ENCODE results near the gene CNTN4. TPM values are rescaled to one million over a fixed set of nuclear protein-coding genes. Genes with fewer than 3 reads are reported as not detected.
"Not testable (repeated sequence)": the region's sequence is repeated elsewhere in the genome, so short reads cannot be mapped to it uniquely, and the experiment has no call there.

CNTN4 gene
- polyA plus RNA-seq, 5 donors, result 7.1 to 12.3 (median 8.3) TPM

DNA sequence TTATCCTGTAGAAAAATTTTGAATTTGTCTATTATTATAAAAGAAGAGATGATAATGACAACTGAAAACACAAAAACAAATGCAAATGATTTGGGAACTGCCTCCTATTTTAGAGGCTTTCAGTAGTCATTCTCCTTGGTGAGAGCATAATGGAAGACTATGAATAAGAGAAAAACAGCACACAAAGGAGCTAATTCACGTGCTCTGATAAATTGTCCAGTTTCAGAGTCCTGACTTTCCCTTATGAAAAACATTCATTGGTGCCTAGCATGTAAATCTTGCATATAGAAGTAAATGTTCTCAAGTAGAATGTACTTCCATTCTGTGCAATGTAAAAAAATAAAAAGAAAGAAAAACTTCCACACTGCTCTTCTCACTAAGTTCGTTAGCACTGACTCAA is 805.4 kb downstream of the CNTN4 start:
- no peak for DNase-seq

DNA sequence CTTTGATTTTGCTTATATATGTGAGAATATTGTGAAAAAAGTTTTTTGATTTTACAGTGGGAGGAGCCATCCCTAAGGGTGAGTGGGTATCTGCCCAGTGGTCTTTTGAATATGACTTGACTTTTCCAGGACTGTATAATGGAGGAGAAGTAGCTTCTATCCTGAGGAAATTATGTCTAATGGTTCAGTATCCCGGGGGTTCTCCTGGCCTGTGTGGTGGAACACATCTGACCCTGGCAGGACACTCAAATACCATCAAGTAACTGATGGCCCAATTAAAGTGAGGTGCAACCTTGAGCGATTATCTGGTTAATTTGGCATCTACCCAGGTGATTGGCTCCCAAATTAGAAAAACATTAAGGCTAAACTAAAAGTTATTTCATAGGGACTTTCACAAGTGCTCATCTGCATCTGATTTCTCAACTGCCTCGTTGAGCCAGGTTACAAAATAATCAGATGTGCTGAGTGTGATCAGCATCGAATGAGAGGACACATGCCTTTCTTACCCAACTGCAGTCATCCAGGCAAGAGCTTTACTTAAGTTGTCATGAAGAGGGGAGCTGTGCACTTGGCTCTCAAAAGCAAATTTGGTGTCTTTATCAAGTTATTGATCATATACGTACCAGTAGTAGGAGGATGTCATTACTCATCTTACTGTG is 810.2 kb downstream of the CNTN4 start:
- DNase-seq, result no peak

DNA sequence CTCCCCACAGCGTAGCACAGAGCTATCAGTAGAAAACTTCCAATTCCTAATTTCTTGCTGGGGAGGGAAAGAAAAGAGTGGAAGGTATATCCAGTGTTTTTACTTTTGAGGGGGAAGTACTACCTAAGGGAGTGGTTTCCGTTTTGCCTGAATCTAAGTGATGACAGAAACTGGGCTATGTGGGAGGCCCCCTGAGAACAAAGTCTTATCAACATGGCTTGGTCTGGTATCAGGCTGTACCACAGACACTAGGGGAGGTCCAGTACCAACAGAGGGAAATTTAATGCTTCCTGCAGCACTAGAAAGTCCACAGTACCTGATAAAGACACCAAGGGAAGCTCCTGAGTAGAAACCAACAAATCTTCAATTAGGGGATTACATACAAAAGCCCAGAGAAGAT is 812.3 kb downstream of the CNTN4 start:
- DNase-seq, result no peak

DNA sequence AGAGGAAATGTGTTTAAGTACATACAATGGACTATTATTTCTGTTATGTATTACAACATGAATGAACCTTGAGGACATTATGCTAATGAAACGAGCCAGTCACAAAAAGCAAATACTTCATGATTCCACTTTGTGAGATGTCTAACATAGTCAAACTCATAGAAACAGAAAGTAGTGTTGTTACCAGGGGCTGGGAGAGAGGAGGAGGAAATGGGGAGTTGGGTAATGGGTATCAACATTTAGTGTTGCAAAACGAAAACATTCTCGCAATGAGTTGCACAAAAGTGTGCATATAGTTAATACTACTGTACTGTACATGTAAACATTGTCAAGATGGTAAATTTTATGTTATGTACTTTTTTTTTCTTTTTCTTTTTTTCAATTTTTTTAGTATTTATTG is 817.2 kb downstream of the CNTN4 start:
- DNase-seq, result no peak

DNA sequence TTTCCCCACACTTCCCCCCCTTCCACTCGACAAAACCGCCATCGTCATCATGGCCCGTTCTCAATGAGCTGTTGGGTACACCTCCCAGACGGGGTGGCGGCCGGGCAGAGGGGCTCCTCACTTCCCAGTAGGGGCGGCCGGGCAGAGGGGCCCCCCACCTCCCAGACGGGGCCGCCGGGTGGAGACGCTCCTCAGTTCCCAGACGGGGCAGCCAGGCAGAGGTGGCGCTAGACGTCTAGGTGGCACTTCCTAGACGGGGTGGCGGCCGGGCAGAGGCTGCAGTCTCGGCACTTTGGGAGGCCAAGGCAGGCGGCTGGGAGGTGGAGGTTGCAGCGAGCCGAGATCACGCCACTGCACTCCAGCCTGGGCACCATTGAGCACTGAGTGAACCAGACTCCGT is 818.0 kb downstream of the CNTN4 start:
- DNase-seq, result not testable (repeated sequence)

DNA sequence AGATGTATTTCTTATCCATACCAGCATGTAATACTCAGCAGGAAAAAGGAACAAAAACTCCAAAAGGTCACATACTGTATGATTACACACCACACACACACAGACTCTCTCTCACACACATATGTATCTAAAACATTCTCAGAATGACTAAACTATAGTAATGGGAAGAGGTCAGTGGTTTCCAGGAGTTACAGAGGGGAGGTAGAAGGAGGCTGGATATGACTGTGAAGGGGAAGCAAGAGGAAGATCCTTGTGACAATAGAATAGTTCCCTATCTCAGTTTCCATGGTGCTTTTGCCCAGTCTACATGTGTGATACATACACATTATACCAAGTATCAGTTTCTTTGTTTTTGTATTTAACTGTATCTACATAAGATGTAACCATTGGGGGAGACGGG is 821.4 kb downstream of the CNTN4 start:
- DNase-seq, result no peak

DNA sequence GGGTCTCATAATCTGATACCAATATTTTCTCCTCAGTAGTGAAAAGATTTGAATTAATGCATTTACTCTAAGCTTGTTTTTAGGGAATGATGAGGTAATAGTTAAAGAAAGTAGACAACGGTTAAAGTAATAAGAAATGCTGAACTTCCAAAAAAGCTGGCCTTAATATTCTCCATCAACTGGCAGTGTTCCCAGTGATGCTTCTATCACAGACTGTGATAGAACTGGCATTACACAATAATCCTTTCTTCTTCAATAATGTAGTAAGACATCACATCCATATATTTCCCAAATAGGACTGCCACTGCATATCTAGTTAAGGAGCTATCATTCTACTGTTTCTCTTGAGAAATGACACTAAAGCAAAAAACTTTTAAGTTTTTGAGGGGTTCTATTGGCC is 822.8 kb downstream of the CNTN4 start:
- peak in 1 of 2 donors; percentile 2 for DNase-seq

DNA sequence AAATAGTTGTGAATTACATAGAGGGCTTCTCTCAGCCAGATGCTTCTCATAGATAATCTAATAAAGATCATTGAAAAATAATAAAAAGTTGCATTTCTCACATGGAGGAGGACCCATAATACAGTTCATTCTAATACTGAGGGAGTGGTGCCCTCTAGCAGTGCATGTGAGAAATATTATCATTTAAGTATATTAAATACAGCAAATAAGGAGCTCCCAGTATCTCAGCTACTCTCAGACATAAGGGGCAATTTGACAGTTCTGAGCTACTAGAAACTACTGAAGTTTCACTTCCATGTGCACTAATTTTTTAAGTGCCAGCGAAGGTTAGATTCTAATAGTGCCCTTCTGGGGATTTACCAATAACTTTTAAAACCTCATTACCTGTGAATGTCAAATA is 823.2 kb downstream of the CNTN4 start:
- DNase-seq, result peak in 1 of 2 donors; percentile 14

DNA sequence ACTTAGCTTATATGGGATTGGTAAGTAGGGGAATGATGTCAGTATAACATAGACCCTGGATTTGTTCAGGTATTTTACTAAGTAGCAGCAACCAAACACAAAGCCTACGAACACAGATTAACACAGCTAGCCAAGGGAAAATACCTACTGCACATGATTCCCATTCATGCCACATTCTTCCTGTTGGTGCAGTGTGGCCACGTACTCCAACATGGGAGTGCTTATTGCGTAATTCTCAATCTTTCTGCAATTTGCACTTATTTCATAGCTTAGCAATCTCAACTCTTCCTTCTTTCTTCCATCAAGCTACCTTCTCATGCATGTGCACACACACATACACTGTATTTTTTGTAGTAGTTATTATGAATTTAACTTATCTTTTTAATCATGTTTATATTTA is 824.7 kb downstream of the CNTN4 start:
- peak in 1 of 2 donors; percentile 1 for DNase-seq

DNA sequence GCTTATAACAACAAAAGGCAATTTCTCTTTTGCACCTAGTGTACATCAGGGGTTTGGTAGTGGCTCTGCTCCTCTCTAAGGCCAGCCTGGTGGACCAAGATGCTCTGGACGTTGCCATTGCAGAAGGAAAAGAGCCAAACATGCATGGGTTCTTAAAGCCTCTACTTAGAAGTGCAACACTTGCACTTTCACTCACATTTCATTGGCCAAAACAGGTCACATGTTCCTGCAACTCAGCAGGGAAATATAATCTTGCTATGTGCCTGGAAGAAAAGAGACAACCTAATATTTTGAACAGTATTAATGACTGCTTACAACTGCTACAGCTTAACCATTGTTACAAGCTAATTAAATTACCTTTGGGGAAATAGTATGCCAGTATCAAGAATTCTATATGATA is 828.6 kb downstream of the CNTN4 start:
- no peak for DNase-seq

DNA sequence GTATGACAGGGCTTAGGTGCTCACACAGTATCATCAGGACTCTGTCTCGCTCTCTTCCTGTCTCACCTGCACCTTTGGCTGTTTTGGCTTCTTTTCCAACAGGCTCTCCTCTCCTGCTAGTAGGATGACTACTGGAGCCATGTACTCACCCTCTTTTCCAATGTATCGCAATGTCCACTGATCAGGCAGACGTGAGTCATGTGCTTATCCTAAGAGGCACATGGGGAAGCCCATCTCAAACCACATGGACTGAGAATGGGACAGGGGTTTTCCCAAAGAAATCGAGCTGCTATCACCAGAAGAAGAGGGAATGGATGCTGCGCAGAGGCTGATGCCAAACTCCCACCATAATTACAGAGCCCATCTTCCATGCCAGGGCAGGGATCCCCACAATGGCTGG is 830.9 kb downstream of the CNTN4 start:
- DNase-seq, result no peak

DNA sequence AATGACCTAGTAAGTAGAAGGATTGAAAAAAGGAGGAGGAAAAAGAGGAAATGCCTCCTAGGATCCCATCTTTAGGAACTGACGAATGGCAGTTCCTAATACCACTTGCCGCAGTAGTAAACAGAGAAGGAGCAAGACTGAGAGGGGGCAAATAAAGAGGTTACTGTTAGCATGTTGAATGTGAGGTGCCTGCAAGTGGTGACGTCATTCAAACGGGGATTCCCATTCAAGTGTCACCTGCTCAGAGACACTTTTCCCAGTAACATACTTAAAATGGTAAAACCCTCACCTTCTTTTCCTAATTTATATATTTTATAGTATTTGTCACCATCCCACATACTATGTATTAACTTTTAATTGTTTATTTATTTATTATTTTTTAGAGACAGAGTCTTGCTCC is 832.6 kb downstream of the CNTN4 start:
- DNase-seq, result no peak

DNA sequence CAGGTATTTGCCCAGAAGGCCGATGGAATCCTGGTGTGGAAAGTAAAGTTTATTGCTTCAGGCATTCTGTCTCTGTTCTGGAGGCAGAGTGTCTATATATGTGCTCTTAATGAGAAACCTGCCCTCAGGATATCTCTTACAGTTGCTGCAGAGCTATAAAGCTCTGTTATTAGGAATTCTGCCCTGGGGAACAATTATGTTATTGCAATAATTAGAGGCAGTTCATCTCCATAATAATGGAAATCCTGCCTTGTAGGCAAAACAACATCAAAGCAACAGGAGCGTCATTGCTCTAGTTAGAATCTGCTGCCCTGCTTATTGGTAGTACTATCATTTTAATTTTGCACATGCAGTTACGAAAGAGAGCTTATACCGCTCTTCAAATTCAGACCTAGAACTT is 835.9 kb downstream of the CNTN4 start:
- no peak for DNase-seq

DNA sequence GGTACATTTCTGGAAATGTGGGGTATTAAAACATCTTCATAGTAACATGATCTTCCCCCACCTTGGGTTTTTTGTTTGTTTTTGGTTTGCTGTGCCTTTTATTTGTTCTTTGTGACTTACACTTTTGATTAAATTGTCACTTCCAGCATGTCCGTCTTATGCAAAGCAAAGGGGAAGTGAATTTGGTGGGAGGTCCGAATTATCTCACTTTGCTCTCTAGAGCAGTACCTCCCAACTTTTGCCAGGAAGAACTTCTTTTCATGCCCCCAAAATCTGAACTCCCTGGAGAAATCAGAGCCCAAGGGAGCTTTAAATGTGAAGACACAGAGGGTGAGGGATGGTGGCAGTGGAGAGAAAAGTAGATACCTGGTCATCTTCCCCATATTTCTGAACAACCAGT is 838.4 kb downstream of the CNTN4 start:
- DNase-seq, result no peak

DNA sequence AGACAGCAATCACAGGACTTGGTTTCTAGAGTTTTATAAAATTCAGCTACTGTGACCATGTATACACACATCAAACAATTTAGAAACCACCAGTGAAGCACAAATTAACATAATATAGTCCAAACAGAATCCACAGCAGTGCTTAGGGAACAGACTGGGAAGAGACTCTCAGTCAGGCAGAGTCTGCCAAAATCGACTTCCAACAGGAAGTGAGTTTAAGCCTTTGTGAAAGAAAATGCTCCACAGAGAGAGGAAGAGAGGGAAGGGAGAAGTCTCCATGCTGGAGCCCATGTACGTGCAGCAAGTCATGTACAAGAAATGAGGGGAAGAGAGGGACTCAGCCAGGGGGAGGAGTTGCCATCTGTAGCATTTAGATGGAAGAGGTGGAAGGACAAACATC is 838.9 kb downstream of the CNTN4 start:
- DNase-seq, result no peak

DNA sequence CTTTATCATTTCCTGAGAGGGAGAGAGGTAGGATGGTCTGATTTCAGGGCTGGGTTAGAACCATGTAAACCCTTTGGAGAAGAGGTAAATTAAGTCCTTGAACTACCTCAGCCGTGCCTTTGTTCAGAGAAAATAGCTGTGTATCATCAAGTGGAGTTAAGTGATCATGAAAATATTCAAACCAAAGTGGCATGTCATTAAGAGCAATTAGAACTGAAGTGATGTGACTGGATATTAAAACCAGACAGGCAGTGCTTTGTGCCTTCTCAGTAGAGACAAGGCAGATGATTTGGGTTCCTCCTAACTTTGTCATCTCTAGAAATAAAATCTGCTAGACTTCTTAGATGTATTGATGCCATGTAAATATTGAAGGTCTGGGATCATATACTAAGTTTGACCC is 840.0 kb downstream of the CNTN4 start:
- DNase-seq, result no peak

DNA sequence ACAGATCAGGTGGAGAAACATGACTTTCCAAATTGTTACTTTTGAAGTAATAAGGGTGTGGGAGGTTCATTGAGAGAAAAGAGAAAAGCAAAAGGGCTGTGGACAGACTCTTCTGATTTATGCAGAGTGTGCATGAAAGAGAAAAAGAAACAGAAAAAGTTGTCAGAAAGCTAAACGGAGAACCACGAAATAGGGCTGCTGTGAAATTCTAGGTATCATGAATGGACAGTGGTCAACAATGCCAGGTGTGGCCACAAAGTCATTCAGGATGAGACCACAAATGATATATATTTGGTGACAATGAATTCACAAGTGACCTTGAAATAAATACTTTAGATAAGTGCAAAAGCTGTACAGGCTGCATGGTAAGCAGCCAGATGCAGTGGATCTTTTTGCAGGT is 841.4 kb downstream of the CNTN4 start:
- DNase-seq, result no peak

DNA sequence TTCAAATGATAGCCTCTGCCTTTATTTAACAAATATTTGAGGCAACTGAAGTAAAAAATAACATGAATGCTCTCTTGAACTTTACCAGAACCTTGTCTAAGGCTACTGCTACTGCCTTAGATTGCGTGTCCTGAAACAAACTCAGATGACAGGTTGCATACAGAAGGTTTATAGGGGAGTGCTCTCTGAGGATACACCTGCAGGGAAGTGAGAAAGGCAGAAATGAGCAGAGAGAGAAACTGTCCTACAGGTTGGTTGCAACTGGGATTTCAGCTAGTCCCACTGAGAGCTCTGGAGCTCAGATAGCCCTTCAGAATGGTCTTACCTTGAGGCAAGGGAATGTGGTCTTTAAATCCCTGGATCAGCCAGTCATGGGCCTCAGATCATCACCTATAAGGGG is 846.0 kb downstream of the CNTN4 start:
- DNase-seq, result no peak

DNA sequence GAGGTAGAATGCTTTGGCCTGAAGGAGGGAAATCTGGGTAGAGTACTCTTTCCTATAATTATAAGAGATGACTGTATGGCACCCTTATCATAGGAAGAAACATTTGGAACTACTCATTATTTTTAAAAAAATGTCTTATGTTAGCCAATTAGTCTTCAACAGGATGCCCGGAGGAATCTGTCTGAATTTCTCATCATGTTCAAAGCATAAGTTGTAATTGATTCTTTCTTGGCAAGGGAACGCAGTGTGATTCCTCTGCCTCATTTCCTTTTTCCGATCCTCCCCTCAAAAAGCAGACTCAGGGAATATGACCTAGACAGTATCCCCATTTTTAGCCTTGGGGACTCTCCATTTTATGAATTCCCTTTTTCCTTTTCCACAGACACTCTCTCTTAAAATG is 846.5 kb downstream of the CNTN4 start:
- no peak for DNase-seq

DNA sequence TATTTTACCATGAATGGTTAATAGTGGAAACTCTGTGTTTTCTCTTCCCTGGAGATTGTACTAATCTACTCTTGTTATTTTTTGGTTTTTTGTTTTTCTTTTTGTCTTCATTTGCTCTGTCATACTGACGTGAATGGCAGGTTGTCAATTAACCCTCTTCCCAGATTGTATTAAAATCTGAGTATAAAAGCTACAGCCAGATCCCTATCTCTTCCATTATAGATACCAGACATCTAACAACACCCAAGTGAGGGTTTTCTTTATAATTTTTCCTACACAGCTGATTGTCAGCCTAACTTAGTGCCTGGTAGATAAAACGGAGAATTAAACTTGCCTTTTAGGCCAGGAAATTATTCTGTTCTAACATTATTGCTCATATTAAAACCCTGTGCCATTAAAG is 848.9 kb downstream of the CNTN4 start:
- no peak for DNase-seq

DNA sequence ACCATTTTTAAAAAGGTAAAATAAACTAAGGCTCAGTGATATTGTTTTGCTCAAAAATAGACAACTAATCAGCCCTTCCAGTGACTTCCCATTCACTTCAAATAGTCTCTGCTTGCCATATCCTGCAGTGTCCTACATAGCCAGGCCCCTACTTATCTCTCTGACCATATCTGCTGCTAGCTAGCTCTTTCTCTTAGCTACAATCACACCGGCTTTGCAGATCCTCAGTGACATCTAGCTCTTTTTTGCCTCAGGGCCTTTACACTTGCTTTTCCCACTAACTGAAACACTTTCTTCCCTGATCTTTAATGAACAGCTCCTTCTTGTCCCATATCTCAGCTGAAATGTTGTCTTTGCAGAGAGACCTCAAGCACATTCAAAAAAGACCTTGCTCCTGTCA is 850.2 kb downstream of the CNTN4 start:
- DNase-seq, result no peak

DNA sequence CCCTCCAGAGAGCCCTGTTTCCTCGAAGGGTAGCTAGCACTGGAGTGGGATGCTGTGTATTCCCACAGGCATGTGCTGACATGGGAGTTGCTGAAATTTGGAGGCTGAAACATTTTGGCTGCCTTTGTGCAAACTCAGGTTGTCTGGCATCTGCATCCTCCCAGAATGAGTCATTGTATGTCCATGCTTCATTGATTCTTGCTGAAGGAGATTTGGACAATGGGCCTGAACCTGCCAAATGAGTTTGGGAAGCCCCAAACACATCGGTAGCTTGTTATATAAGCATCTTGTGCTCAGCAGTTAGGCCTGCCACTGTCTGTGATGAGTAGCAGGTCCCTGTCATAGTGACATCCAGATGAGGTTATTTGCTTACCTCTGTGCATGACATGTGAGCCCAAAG is 851.5 kb downstream of the CNTN4 start:
- no peak for DNase-seq

DNA sequence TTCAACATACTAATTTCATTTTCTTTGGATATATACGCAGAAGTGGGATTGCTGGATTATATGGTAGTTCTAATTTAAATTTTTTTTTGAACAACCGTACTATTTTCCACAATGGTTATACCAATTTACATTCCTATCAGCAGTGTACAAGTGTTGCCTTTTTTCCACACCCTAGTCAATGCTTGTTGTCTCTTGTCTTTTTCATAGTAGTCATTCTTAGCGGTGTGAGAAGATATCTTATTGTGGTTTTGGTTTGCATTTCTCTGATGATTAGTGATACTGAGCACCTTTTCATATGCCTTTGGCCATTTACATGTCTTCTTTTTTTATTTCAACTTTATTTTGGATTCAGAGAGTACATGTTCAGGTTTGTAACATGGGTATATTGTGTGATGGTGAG is 858.4 kb downstream of the CNTN4 start:
- DNase-seq, result no peak

DNA sequence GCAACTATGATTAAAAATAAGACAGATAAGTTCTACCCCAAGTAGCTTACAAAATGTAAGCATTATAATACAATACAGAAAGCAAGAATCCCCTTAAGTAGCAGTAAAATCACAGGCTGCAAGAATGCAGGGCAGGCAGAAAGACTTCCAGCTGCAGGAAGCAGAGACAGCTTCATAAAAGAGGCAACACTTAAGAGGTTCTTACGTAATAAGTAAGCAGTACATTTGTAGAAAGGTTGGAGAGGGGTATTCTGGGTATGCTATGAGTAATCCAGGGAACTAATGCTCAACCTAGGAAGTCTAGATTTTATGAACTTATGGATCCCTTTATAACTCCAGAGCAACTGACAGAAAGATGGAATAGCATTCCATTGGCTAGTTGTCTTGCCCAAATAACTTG is 859.9 kb downstream of the CNTN4 start:
- peak; percentile 20 for DNase-seq

DNA sequence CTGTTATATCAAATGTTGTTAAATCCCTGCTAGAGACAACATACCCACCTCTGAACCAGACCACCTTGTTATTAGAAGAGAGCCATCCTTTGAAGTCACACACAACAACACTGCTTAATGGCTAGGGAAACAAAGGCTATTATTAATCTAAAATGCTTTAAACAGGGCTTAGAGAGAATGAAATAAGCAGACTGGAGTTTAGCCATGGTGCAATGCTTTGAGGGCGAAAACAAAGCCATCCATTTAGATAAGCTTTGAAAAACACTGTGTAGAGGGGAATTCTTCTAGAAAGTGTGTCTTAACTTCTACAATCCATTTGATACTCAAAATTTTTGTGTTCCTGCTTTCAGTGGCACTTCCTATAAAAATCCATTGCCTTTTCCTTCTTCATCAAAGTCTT is 862.9 kb downstream of the CNTN4 start:
- no peak for DNase-seq

All from right lung (tissue), 5 donors.